ENCODE data around the gene CDCA4.

The CDCA4 gene

GRCh38 chr14:105013150-105013785 is 7.6 kb downstream of the CDCA4 start:
- no peak for DNase-seq (ENCODE audit: low spot score)

GRCh38 chr14:105012171-105012985 is 8.5 kb downstream of the CDCA4 start:
- no peak for DNase-seq (ENCODE audit: low spot score)

DNA sequence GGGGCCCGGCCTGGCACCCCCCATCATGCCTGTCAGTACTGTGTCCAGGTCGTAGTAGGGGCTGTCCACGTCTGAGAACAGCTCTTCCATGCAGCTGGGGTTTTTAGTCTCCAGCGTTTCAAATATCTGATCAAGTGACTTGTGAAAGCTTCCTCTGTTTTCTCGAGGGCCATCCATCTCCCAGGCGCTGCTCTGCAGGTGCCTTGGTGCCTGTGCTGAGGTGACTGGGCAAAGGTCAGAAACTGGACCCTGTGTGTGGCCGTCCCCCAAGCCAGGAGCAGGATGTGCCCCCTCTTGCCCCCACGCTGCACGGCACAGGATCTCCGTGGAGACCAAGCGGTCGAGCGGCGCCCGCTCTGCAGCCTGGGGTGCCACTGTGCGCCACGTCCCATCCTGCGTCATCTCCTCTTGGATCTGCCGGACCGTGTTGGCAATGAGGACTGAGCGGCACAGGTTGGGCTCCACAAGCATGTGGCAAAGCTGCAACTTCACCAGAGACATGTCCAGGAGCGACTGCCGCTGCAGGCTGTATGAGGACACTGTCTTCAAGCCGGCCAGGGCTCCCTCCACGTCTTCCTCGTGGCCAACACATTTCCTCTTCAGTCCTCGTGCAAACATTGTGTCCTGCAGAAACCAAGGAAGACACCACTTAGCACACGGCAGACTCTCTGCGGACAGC is 9.4 kb downstream of the CDCA4 start:
- no peak for DNase-seq (ENCODE audit: low spot score)

GRCh38 chr14:105010891-105011291 is 10.0 kb downstream of the CDCA4 start:
- DNase-seq (ENCODE audit: low spot score) = no peak

DNA sequence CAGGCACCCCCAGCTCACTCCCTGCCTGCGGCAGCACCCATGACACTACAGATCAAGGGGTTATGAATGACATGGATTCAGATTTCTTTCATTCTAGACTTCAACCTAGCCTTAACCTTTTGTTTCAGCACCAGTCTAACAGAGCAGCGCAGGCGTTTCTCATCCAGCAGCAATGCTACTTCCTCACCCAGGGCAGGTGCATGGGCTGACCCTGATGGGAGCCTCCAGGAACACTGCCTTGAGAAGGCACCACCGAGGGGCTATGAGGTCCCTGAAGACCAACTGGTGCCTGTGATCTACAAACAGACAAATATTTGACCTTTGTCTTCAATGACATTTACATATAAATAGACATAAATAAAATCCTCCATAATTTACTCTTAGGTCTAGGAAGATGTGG is 10.8 kb downstream of the CDCA4 start:
- no peak for DNase-seq (ENCODE audit: low spot score)

- no peak for DNase-seq (ENCODE audit: low spot score)
These were observed 13.2 kb downstream of the CDCA4 start for GRCh38 chr14:105007593-105008264.

DNA sequence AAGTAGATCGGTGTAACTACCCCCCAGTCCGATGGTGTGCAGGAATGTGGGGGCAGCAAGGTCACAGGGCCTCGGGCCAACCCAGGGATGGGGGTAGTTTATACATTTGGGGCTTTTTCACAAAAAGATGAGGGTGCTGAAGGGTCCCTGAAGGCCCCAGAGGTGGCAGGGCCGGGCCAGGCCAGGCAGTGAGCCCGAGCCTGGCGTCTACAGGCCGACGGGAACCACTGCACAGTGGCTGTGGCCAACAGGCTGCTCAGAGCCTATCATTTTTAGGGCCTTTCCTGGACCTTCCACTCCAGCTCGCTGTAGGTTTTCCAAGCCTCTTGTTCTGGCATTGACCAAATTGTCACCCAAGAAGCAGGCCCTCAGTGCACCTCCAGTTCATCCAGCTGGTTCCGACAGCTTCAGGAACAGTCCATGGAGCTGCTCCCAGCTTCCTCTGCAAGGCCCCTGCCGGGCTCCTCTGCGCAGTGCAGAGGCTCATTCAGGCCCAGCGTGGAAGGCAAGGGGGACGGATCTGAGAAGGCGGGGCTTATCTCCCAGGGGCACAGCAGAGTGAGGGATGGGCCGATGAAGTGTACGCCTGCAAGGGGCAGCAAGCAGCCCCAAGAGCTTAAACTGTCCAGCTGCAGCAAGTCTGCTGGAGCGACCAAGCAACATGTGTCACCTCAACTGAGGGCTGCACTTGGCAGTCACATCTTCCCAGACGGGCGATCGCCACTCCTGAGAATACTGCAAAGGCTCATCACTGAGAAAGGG is 13.9 kb downstream of the CDCA4 start:
- no peak for DNase-seq (ENCODE audit: low spot score)

GRCh38 chr14:105005929-105006830 is 14.7 kb downstream of the CDCA4 start:
- DNase-seq (ENCODE audit: low spot score) = no peak

DNA sequence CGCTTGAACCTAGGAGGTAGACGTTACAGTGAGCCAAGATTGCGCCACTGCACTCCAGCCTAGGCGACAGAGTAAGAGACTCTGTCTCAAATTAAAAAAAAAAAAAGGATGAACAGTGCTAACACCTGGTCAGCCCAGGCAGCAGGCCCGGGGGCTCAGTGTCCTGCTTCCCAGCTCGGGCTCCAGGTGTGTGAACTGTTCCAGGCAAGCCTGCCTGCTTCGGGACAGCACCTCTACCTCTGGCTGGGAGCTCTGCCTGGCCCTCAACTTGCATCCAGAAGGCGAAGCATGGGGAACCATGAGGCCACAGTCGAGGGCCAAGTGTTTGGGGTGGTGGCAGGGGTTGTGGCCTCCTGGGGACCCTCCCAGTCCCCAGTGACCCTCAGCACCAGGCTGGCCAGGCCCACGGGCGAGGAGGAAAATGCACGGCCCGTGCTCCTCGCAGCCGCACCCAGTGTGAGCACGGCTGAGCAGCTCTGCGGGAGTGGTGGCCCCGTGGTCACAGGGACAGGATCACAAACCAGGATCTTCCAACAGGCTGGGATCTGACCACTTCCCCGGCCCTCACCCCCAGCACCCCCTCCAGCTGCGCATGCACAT is 15.5 kb downstream of the CDCA4 start:
- DNase-seq (ENCODE audit: low spot score) = no peak

- DNase-seq (ENCODE audit: low spot score) = no peak
These were observed 21.5 kb downstream of the CDCA4 start for GRCh38 chr14:104999361-104999760.

DNA sequence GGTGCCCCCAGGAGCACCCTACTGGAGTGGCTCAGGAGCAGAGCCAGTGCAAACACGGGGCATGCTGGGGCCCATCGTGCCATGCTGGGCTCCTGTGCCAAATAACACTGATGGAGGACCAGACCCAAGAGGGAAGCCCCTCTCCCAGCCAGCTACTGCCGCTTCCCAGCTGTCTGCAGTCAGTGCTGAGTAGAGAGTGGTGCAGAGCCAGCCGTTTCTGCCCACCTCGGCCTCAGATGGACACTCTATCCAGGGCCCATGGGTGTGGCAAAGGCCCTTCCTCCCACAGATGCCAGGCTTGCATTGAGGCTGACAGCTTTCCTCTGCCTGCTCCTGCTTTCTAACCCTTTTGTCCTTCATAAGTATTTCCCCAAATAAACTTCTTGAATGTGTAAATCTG is 22.1 kb downstream of the CDCA4 start:
- DNase-seq (ENCODE audit: low spot score) = no peak

DNA sequence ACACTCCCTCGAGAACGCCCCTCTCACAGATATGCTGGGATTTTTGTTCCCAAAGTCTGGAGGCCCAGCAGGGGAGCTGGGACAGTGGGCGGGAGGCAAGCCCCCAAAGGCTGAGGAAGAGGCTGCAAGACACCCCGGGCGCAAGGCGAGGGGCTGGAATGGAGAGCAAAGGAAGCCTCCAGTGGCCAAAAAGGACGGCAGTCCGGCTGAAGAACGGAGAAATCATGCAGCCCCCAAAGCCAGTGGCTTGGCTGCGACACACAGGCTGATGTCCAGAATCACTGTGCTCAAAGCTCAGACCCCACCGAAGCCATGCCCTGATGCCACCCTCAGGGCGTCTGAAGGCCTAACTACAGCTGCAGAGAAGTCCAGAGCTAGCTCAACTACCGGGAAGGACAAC is 24.4 kb downstream of the CDCA4 start:
- no peak for DNase-seq (ENCODE audit: low spot score)

GRCh38 chr14:104996032-104996431 is 24.9 kb downstream of the CDCA4 start:
- DNase-seq (ENCODE audit: low spot score) = no peak

DNA sequence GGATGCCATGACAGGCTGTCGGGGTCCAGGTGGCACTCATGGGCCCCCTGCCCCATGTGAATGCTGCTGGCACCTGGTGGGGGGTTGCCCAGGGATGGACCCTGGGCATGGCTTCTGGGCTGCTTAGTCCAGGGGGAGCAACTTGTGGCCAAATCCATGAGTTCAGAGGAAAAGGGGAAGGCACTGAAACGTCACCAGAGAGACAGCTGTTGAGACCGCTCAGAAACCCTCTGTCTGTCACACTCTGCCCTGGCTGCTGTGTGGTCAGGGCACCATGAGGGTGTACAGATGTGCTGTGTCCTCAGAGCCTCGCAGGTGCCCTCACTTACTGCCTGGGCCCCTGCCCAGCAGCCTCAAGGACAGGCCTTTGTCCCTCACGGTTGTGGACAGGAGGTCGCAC is 25.9 kb downstream of the CDCA4 start:
- no peak for DNase-seq (ENCODE audit: low spot score)

- no peak for DNase-seq (ENCODE audit: low spot score)
These were observed 26.9 kb downstream of the CDCA4 start for GRCh38 chr14:104993808-104994591.

GRCh38 chr14:104993306-104993705 is 27.6 kb downstream of the CDCA4 start:
- DNase-seq (ENCODE audit: low spot score) = no peak

GRCh38 chr14:104992501-104992900 is 28.4 kb downstream of the CDCA4 start:
- no peak for DNase-seq (ENCODE audit: low spot score)

DNA sequence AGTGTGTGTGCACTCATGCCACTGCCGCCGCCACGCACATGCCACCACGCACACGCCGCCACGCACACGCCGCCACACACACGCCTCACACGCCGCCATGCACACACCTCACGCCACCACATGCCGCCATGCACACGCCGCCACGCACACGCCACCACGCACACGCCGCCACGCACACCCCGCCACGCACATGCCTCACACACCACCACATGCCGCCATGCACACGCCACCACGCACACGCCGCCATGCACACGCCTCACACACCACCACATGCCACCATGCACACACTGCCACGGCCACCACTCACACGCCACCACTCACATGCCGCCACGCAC is 29.0 kb downstream of the CDCA4 start:
- no peak for DNase-seq (ENCODE audit: low spot score)

GRCh38 chr14:104989951-104990303 is 31.0 kb downstream of the CDCA4 start:
- no peak for DNase-seq (ENCODE audit: low spot score)

All from LoVo (cell line).